PC-9 (cell line): ENCODE results near the gene DPP10. TPM values are rescaled to one million over a fixed set of nuclear protein-coding genes. Genes with fewer than 3 reads are reported as not detected.

ENCODE experiments used
- BruUV-seq: library from RNA; stranded (reverse); fragments of 400-500 nt; replicated peaks from 2 replicates; lab custom pipeline; 2021; lab: Mats Ljungman, UMichigan
- CTCF ChIA-PET: fragments of 300-600 bp; sonication (Branson Sonifier 250); formaldehyde crosslinking; loops from one replicate; lab custom pipeline; 2022; ENCODE audit warnings: antibody characterized with exemption; lab: Charles Lee
- POLR2A ChIA-PET: fragments of 300-600 bp; sonication (Branson Sonifier 250); formaldehyde crosslinking; loops from one replicate; lab custom pipeline; 2022; ENCODE audit warnings: antibody characterized with exemption; ENCODE audit not compliant: unreplicated experiment; lab: Charles Lee
- DNase-seq, 2 experiments: peaks; one replicate each; pipeline versions ENCODE4 v3.0.0 to v3.0.0-alpha.2; 2015 to 2022; ENCODE audit warnings: mixed read lengths in 1 of 2
- H2AFZ ChIP-seq: fragments of 200-600 bp; sonication (generic); 2 replicates; pipeline ENCODE4 v1.8.1; 2017; ENCODE audit warnings: antibody characterized with exemption
- H3F3A ChIP-seq: fragments of 200-600 bp; sonication (generic); 2 replicates; pipeline ENCODE4 v1.8.1; 2017; ENCODE audit warnings: antibody characterized with exemption, mild to moderate bottlenecking, low read depth; ENCODE audit not compliant: insufficient read depth
- H3K27ac ChIP-seq: fragments of 200-600 bp; sonication (generic); 2 replicates; pipeline ENCODE4 v1.6.1; 2016; ENCODE audit warnings: mixed run types
- H3K27me3 ChIP-seq: fragments of 200-600 bp; sonication (generic); 2 replicates; pipeline ENCODE4 v1.6.1; 2016; ENCODE audit warnings: low read depth, mixed run types; ENCODE audit not compliant: insufficient read depth
- H3K36me3 ChIP-seq: fragments of 200-600 bp; sonication (generic); 2 replicates; pipeline ENCODE4 v1.6.1; 2016; ENCODE audit warnings: low read depth, mixed run types
- H3K4me1 ChIP-seq: fragments of 200-600 bp; sonication (generic); replicated peaks from 2 replicates; pipeline ENCODE4 v1.6.1; 2016; ENCODE audit warnings: mixed run types; ENCODE audit not compliant: insufficient read depth
- H3K4me2 ChIP-seq: fragments of 200-600 bp; sonication (generic); 2 replicates; pipeline ENCODE4 v1.6.1; 2017; ENCODE audit warnings: mixed run types
- H3K4me3 ChIP-seq: fragments of 200-600 bp; sonication (generic); 2 replicates; pipeline ENCODE4 v1.6.1; 2016; ENCODE audit warnings: mixed run types
- H3K79me2 ChIP-seq: fragments of 200-600 bp; sonication (generic); 2 replicates; pipeline ENCODE4 v1.6.1; 2017; ENCODE audit warnings: low read depth, mixed run types
- H3K9me2 ChIP-seq: fragments of 200-600 bp; sonication (generic); 2 replicates; pipeline ENCODE4 v1.8.1; 2017; ENCODE audit warnings: mild to moderate bottlenecking; ENCODE audit not compliant: insufficient read depth
- H3K9me3 ChIP-seq: fragments of 200-600 bp; sonication (generic); 2 replicates; pipeline ENCODE4 v1.8.1; 2016; ENCODE audit warnings: low read depth; ENCODE audit not compliant: insufficient read depth
- H4K20me1 ChIP-seq: fragments of 200-600 bp; sonication (generic); 2 replicates; pipeline ENCODE4 v1.8.1; 2017; ENCODE audit not compliant: insufficient read depth
- EZH2 ChIP-seq: fragments of 200-600 bp; sonication (generic); IDR thresholded peaks from 2 replicates; pipeline ENCODE4 v1.8.0; 2017; ENCODE audit warnings: antibody characterized with exemption, low read depth
- intact Hi-C: fragments of 100-400 bp; cut with micrococcal nuclease; formaldehyde crosslinking; loops from one replicate; pipeline ENCODE4 v1.10.0; 2022; ENCODE audit not compliant: unreplicated experiment
- total RNA-seq: library from RNA; stranded (reverse); gene quantifications from 2 replicates; pipeline ENCODE4 v1.2.3, GENCODE V29; 2021
- TF ChIP-seq, protein P1 (sequence below): fragments of 200-600 bp; sonication (generic); conservative IDR thresholded peaks from 2 replicates; pipeline ENCODE4 v1.6.1; 2017; ENCODE audit warnings: mixed run types, antibody characterized with exemption, mild to moderate bottlenecking, moderate library complexity

The DPP10 gene
- total RNA-seq, 1 experiment from 2014 or later: not detected

DNA sequence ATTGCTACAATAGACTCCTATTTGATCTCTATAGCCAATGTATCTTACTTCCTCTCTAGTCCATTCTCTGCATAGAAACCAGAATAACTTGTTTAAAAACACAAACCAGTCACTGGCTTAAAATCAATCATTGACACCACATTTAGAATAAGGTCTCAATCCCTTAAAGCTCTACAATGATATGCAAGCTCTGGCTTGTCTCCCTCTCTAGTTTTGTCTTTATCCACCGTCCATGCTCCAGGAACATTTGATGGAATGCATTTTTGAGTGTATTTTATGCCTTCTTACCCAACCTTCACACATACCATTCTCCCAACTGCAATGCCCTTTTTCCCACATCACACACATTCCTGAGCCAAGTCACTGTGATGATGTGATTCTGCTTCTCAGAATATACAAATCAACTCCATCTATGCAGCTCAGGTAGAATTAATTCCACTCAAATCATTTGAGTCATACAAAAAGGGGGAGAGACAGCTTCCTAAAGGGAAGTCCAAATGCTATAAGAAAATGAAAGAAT lies 1107.2 kb downstream of the DPP10 start:
- no TSS peak for BruUV-seq
- no peak overlapping the region for H3K4me2 ChIP-seq
- H3K9me2 ChIP-seq: no peaks in the 10 kb centered on the region
- no peak for TF ChIP-seq EZH2
- TF ChIP-seq, protein P1, sequence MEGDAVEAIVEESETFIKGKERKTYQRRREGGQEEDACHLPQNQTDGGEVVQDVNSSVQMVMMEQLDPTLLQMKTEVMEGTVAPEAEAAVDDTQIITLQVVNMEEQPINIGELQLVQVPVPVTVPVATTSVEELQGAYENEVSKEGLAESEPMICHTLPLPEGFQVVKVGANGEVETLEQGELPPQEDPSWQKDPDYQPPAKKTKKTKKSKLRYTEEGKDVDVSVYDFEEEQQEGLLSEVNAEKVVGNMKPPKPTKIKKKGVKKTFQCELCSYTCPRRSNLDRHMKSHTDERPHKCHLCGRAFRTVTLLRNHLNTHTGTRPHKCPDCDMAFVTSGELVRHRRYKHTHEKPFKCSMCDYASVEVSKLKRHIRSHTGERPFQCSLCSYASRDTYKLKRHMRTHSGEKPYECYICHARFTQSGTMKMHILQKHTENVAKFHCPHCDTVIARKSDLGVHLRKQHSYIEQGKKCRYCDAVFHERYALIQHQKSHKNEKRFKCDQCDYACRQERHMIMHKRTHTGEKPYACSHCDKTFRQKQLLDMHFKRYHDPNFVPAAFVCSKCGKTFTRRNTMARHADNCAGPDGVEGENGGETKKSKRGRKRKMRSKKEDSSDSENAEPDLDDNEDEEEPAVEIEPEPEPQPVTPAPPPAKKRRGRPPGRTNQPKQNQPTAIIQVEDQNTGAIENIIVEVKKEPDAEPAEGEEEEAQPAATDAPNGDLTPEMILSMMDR: no peak
- no peaks in the 10 kb centered on the region for H3K4me1 ChIP-seq
- H3F3A ChIP-seq: no peaks in the 10 kb centered on the region
- no peak overlapping the region for H3K4me3 ChIP-seq
- no peaks in the 10 kb centered on the region for H3K9me3 ChIP-seq
- POLR2A ChIA-PET: no interaction called here
- no peaks in the 10 kb centered on the region for H3K36me3 ChIP-seq
- no peak overlapping the region for H2AFZ ChIP-seq
- no peak overlapping the region for H3K27ac ChIP-seq
- CTCF ChIA-PET: no interaction called here
- H4K20me1 ChIP-seq: no peaks in the 10 kb centered on the region
- intact Hi-C loops: no loop called here
- DNase-seq: no peak
- 0 out of 2 replicates have a peak, but pooled peaks cover 6% of the 10 kb centered on the region for H3K27me3 ChIP-seq
- no peaks in the 10 kb centered on the region for H3K79me2 ChIP-seq

DNA sequence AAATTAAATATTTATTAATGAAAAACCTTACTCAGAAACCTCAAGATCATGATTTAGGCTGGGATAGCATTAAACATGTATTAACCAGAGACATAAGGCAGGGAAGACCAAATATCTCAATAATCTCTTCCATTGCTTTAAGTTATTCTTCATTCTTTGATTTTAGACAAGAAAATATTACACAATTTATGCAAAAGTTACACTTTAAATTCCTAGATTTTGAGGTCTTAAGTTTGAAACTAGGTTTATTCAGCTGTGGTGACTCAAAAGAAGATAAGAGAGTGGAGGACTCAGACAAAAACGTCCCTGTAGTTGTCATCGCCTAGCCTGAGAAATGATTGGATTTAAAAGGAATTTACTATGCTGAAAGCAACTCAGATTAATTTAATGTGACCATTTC lies 1110.3 kb downstream of the DPP10 start:
- DNase-seq: no peak
- no peak overlapping the region for H3K4me2 ChIP-seq
- CTCF ChIA-PET: no interaction called here
- H3K79me2 ChIP-seq: no peaks in the 10 kb centered on the region
- no peaks in the 10 kb centered on the region for H3K4me1 ChIP-seq
- H3K27ac ChIP-seq: no peak overlapping the region
- POLR2A ChIA-PET: no interaction called here
- BruUV-seq: no TSS peak
- no peak overlapping the region for H2AFZ ChIP-seq
- intact Hi-C loops: no loop called here
- no peaks in the 10 kb centered on the region for H3K9me3 ChIP-seq
- H3K27me3 ChIP-seq: peaks cover 8% of the 10 kb centered on the region; the same call in 1 of the 2 replicates
- no peak overlapping the region for H3K4me3 ChIP-seq
- H4K20me1 ChIP-seq: no peaks in the 10 kb centered on the region
- H3K9me2 ChIP-seq: no peaks in the 10 kb centered on the region
- TF ChIP-seq, protein P1: no peak
- TF ChIP-seq EZH2: no peak
- no peaks in the 10 kb centered on the region for H3F3A ChIP-seq
- H3K36me3 ChIP-seq: no peaks in the 10 kb centered on the region

DNA sequence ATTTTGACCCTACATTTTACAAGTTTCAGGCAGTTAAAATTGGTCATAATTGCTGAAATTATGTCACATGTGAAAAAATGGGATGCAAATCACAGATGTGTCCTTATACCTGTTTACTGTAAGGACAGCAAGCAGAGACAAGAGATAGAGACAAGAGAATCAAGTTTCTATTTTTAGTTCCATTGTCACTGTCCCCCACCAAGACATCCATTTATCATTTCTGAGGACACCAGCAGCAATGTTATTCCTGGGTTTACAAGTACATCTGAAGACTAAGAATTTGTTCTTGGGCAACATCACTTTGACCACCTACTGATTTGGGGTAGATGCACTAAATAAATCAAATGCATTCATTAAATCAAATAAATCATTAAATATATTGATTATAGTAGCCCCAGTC lies 1111.7 kb downstream of the DPP10 start:
- no peak overlapping the region for H3K4me2 ChIP-seq
- no peaks in the 10 kb centered on the region for H3F3A ChIP-seq
- BruUV-seq: no TSS peak
- no peaks in the 10 kb centered on the region for H4K20me1 ChIP-seq
- H3K9me2 ChIP-seq: no peaks in the 10 kb centered on the region
- H3K27ac ChIP-seq: no peak overlapping the region
- H3K4me1 ChIP-seq: no peaks in the 10 kb centered on the region
- H3K4me3 ChIP-seq: no peak overlapping the region
- ChIA-PET CTCF (no interaction called here), POLR2A (no interaction called here)
- intact Hi-C loops: no loop called here
- no peaks in the 10 kb centered on the region for H3K79me2 ChIP-seq
- DNase-seq: no peak
- no peaks in the 10 kb centered on the region for H3K9me3 ChIP-seq
- H2AFZ ChIP-seq: no peak overlapping the region
- H3K27me3 ChIP-seq: peaks cover 9% of the 10 kb centered on the region; the same call in 1 of the 2 replicates
- H3K36me3 ChIP-seq: no peaks in the 10 kb centered on the region
- TF ChIP-seq, protein P1: no peak
- TF ChIP-seq EZH2: no peak
